ENCODE data around the gene SLC4A3. TPM values are rescaled to one million over a fixed set of nuclear protein-coding genes. Genes with fewer than 3 reads are reported as not detected.

Gene SLC4A3
- total RNA-seq, 4 donors from 2014 or later: 2.3 to 29.4 (median 3.5) TPM

GRCh38 chr2:219684721-219685689, 57.6 kb downstream of the SLC4A3 start:
- TF ChIP-seq POLR2A (IDR thresholded peaks at IDR 0.05): peak in 1 of 2 donors; percentile 18
- no peak for TF ChIP-seq CTCF (IDR thresholded peaks at IDR 0.05)
- peak overlapping the region; percentile 19 to 44 for H3K4me3 ChIP-seq
- H3K4me1 ChIP-seq: no peaks in the 10 kb centered on the region
- no peaks in the 10 kb centered on the region for H3K9me3 ChIP-seq
- H3K27ac ChIP-seq: peak overlapping the region; percentile 76 to 87
- no peaks in the 10 kb centered on the region for H3K36me3 ChIP-seq
- peak; percentile 66 to 72 for DNase-seq
- intact Hi-C loops (cut with DNase I; ENCODE audit: low total_unique reads): no loop called here
- no peaks in the 10 kb centered on the region for H3K27me3 ChIP-seq

GRCh38 chr2:219687272-219687671, 59.8 kb downstream of the SLC4A3 start:
- Histone ChIP-seq H3K27me3 (no peaks in the 10 kb centered on the region), H3K4me1 (no peaks in the 10 kb centered on the region), H3K27ac (no peak overlapping the region), H3K36me3 (no peaks in the 10 kb centered on the region), H3K9me3 (no peaks in the 10 kb centered on the region), H3K4me3 (no peak overlapping the region)
- TF ChIP-seq POLR2A (IDR thresholded peaks at IDR 0.05) (no peak), CTCF (IDR thresholded peaks at IDR 0.05) (no peak)
- intact Hi-C loops (cut with DNase I; ENCODE audit: low total_unique reads): no loop called here
- DNase-seq: no peak

DNA sequence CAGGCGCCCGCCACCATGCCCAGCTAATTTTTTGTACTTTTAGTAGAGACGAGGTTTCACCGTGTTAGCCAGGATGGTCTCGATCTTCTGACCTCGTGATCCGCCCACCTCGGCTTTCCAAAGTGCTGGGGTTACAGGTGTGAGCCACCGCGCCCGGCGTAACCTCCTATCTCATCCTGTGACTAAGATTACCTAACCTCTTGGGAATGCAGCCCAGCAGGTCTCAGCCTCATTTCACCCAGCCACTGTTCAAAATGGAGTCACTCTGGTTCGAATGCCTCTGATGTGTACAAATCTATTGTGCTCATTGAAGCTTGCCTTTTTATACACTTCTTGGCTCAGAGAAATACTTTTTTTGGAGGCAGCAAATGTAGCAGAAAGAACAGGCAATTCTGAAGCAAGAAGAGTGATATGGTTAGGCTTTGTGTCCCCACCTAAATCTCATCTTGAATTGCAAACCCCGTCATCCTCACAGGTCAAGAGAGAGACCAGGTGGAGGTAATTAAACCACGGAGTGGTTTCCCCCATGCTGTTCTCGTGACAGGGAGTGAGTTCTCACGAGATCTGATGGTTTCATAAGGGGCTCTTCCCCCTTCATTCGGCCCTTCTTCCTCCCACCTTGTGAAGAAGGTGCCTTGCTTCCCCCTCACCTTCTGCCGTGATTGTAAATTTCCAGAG, 60.6 kb downstream of the SLC4A3 start:
- no peak overlapping the region for H3K4me3 ChIP-seq
- TF ChIP-seq POLR2A (IDR thresholded peaks at IDR 0.05) (no peak), CTCF (IDR thresholded peaks at IDR 0.05) (no peak)
- H3K4me1 ChIP-seq: no peaks in the 10 kb centered on the region
- H3K36me3 ChIP-seq: no peaks in the 10 kb centered on the region
- H3K27ac ChIP-seq: no peak overlapping the region
- H3K27me3 ChIP-seq: no peaks in the 10 kb centered on the region
- H3K9me3 ChIP-seq: no peaks in the 10 kb centered on the region
- intact Hi-C loops (cut with DNase I; ENCODE audit: low total_unique reads): no loop called here
- DNase-seq: no peak

DNA sequence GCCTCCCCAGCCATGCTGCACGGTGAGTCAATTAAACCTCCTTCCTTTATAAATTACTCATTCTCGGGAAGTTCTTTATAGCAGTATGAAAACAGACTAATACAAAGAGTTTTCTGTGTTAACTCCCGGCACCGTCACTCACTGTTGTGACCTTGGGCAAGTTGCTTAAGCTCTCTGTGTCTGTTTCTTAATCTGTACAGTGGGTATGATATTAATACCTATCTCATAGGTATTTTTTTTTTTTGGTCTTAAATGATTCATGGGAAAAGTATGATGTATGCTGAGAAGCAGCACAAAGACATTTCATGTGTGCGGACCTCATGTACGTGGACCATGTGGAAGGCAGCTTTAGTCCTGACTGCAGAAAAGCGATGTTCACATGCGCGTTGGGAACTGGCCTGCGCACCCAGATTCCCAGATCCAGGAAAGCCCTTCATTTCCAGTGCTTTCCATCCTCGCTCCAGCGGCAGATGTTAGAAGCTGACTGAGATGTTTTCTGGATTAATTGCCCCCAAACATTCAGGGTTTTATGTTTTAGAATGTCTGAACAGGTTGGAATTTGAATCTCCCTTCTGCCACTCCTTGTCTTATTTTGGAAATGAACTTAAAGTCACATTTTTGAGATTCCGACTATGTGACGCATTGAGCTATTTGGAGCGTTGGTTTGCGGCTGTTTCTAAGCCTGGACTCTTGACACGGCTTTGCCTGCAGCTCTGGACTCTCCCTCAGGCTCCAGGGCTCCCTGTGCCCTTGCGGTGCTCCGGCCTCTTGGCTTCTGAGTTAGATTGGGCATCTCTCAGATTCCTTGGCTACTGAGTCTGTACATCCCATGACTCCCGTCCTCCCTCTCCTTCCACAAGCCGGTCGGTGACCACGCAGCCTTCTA, 61.4 kb downstream of the SLC4A3 start:
- Histone ChIP-seq H3K4me3 (no peak overlapping the region), H3K36me3 (no peaks in the 10 kb centered on the region), H3K4me1 (no peaks in the 10 kb centered on the region), H3K27ac (peak overlapping the region; percentile 58 to 68), H3K9me3 (no peaks in the 10 kb centered on the region), H3K27me3 (no peaks in the 10 kb centered on the region)
- DNase-seq: peak; percentile 26 to 45
- intact Hi-C loops (cut with DNase I; ENCODE audit: low total_unique reads): no loop called here
- TF ChIP-seq POLR2A (IDR thresholded peaks at IDR 0.05) (no peak), CTCF (IDR thresholded peaks at IDR 0.05) (no peak)

Measured in uterus (tissue), 4 donors.